Muscle of back (tissue), 11 donors: Measurements from ENCODE around the gene CCDC175. TPM values are rescaled to one million over a fixed set of nuclear protein-coding genes. Genes with fewer than 3 reads are reported as not detected.

ENCODE experiments used
- DNase-seq, 3 donors: peaks; one replicate each; pipeline versions ENCODE4 v3.0.0 to v3.0.0-alpha.2; 2013
- polyA plus RNA-seq, 10 donors: library from polyadenylated mRNA; unstranded; fragments of 120-200 nt; gene quantifications; one replicate each; pipeline ENCODE4 v1.2.1, GENCODE V29; 2013; ENCODE audit not compliant: insufficient read length in 10 of 10

CCDC175 gene
- polyA plus RNA-seq, 10 donors, result not detected

DNA sequence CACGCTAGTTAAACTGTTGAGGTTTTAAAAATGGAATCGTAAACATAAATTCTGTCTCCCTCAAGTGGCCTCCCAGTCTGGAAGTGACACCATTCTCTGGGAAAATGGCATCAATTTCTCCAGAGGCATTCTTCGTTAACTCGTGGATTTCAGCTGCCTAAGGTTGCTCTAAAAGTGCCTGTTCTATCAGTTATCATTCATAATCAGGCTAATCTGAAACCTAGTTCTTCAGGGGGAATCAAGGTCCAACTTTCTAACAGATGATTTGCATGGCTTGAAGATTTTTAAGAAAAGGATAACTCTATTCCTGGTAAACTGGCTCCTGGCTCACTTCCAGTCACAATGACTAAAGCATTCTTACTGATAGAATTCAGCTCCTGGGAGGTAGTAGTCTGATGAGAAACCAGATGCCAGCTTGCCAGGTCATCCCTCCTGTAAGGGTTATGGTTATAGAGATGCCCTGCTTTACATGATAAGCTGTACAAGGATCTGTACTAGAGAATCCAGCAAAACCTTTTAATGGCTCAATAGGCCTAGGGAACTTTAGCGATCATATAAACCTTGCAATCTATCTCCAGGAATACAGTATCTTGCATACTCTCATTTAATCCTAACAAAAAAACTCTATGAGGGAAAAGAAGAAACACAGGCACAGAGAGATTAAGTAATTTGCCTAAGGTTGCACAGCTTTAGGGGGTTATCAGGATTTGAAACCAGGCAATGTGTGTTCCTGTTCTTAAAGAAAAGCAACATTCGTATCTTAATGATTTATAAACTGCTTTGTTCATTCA lies 93.9 kb downstream of the CCDC175 start:
- peak in 2 of 3 donors; percentile 32 to 89 for DNase-seq

- peak in 2 of 3 donors; percentile 17 to 42 for DNase-seq
Measured at GRCh38 chr14:59481871-59482540, 94.6 kb downstream of the CCDC175 start.

DNA sequence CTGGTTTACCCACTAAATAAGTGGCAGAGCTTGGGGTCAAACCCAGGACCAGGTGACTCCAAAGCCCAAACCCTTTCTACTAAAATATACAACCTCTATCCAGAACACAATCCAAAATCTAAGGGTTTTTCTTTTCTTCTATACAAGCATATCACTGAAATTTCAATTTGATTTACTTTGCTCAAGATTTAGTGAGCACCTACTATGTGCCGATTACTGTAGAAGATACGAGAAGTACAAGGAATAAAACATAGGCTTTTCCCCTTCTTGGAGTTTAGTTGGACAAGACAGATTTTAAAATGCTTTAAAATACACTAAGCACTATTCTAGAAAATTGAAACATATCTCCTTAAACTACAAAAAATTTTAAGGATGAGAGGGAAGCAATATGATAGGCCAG lies 95.2 kb downstream of the CCDC175 start:
- no peak for DNase-seq

DNA sequence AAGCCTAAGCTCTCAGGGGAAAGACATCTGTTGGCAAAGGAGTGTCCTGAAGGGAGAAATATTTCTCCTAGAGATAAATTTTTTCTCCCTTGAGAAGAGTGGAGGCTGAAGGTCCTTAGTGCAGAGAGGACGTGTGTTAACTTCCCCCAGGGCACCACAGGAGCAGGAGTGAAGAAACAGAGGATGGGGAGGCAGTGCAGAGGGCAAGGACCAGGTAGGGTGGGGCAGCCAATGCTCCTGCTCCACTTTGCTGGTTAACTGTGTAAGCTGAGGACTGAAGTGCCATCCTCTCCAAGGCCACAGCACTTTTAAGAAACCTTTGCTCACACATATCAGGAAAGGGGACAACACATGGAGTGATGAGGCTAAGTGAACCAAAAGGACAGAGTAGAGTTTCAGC lies 96.4 kb downstream of the CCDC175 start:
- no peak for DNase-seq

DNA sequence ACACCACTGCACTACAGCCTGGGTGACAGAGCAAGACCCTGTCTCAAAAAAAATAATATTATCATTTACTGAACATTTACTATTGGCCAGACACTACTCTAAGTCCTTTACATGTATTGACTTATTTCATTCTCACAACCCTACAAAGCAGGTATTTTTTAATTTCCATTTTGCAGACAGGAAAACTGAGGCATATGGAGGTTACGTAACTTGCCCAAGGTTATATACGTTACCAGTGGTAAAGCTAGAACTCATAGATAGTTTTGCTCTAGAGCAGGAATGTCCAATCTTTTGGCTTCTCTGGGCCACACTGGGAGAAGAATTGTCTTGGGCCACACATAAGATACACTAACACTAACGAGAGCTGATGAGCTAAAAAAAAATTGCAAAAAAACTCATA lies 98.1 kb downstream of the CCDC175 start:
- no peak for DNase-seq

GRCh38 chr14:59475709-59476108 lies 100.9 kb downstream of the CCDC175 start:
- no peak for DNase-seq

DNA sequence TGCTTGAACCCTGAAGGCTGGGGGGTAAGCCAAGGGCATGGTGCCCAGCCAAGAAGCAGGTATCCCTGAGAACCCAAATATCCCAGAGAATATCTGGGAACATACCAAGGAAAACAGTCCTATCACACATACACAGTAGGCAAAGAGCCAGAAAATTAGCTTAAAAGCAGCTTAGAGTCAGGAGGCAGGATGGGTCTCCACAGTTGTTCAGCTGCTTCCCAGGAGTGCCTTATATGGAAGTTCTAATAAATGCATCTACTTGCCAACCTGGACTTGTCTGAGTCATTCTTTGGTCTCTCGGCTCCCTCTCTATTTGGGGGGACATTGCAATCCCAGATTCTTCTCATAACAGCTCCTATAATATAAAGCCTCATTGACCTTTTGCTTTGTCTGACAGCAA lies 102.4 kb downstream of the CCDC175 start:
- peak in 1 of 3 donors; percentile 38 for DNase-seq

DNA sequence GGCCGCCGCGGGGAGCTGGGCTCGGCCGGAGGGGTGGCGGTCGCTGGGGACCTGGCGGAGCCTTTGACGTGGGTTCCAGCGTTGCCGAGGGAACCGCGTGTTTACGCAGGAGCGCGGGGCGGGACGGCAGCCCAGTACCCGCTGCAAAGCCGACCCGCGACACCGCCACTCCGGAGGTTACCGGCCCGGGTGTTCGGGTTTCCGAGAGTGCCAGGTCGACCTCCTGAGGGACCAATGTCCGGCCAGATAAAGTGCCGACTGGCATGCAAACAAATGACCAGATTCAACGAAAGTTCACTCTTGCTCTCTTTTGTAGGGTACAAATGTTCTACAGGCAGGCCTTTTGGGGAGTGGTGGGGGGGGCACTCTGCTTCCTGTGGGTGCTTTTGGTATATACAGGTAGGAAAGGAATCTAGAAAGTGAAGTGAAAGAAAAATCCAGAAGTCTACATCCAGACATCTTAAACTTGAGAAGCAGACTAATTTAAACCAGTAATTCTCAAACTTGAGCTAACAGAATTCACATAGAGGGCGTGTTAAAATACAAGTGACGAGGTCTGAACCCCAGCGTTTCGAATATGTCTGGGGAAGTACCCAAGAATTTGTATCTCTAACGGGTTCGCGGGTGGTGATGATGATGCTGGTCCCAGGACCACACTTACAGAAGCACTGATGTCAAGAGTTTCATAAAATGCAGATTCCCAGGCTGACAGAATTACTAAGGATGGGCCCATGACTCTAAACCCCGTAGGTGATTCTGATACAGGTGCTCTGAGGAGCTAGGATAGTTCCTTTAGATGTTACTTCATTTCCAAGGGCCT lies 111.1 kb downstream of the CCDC175 start, which contains the start of gene GPR135:
TSS of gene GPR135 (minus strand) at position 65 of the 820 bp plus-strand sequence. CDS start 154 bp downstream, outside the sequence.
- no peak for DNase-seq

- DNase-seq, result peak; percentile 60 to 91 (median 80)
Measured at GRCh38 chr14:59464486-59465315, 111.9 kb downstream of the CCDC175 start.

- DNase-seq, result no peak
Measured at GRCh38 chr14:59463787-59464485, 112.7 kb downstream of the CCDC175 start.

- no peak for DNase-seq
Measured at GRCh38 chr14:59461891-59462290, 114.7 kb downstream of the CCDC175 start.

GRCh38 chr14:59460378-59460777 lies 116.2 kb downstream of the CCDC175 start:
- no peak for DNase-seq

DNA sequence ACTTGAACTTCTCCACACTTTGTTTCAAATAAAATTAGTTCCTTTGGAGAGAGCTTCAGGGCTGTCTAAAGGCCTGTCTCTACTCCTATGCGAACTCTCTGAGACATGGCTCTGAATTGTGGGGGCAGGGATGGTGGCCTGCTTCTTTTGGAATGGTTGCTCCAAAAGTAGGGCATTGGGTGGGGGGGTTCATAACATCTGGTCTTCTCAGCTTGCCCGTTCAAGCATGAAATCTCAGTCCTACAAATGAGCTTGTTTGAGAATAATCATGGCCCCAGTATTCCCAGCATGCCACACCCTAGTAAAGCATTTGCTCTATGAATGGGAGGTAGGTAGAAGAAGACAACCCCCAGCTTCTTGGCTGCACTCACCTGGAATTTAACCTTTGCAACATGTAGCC lies 118.1 kb downstream of the CCDC175 start:
- no peak for DNase-seq

DNA sequence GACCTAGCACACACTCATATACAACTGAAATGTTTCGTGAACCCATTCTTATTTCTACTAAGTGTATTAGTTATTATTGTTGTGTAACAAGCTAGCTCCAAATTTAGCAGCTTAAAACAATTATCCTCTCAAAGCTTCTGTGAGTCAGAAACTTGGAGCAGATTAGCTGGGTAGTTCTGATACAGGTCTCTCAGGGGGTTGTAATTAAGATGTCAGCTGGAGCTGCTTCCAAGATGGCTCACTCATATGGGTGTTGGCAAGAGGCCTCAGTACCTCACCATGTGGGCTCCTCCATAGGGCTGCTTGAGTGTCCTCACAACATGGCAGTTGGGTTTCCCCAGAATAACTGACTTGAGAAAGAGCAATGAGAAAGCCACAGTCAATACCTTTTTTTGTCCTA lies 121.2 kb downstream of the CCDC175 start:
- DNase-seq, result peak in 1 of 3 donors; percentile 41

Other genes starting within 250 kb of the CCDC175 start
- gene GPR135, start 111.4 kb downstream of the CCDC175 start, polyA plus RNA-seq, result 1 to 10 TPM; 1.7 to 5.0 (median 2.6) TPM
- gene L3HYPDH, start 92.4 kb downstream of the CCDC175 start, polyA plus RNA-seq, result 10 to 100 TPM; 17.2 to 33.3 (median 22.8) TPM
- gene JKAMP, start 92.3 kb downstream of the CCDC175 start, polyA plus RNA-seq, result 10 to 100 TPM; 34.0 to 56.0 (median 44.8) TPM